Lung (tissue), 12 donors: ENCODE results near the gene SPPL2A. TPM values are rescaled to one million over a fixed set of nuclear protein-coding genes. Genes with fewer than 3 reads are reported as not detected.

Source experiments
- ATAC-seq: fragments of 200-7000 bp; cut with Tn5 transposase; one replicate; pipeline ENCODE4 v1.9.1; 2020; ENCODE audit warnings: moderate number of reproducible peaks; ENCODE audit not compliant: insufficient read depth, low FRiP score
- DNase-seq, 3 donors: peaks; one replicate each; pipeline ENCODE4 v3.0.0-alpha.2; 2013 to 2017
- H3K27ac ChIP-seq, 2 donors: one replicate each; pipeline ENCODE4 v1.5.1; 2013; ENCODE audit warnings: mild to moderate bottlenecking in 2 of 2, moderate library complexity in 2 of 2, control low read depth in 1 of 2, inconsistent platforms in 1 of 2, low read depth in 1 of 2, low read length in 1 of 2
- H3K27me3 ChIP-seq, 3 donors: one replicate each; pipeline ENCODE4 v1.5.1; 2013; ENCODE audit warnings: low read length in 2 of 3; ENCODE audit not compliant: control insufficient read depth in 3 of 3, insufficient read depth in 3 of 3
- H3K36me3 ChIP-seq, 4 donors: one replicate each; pipeline ENCODE4 v1.5.1; 2013; ENCODE audit warnings: low read length in 4 of 4, mild to moderate bottlenecking in 1 of 4, moderate library complexity in 1 of 4; ENCODE audit not compliant: control insufficient read depth in 4 of 4, insufficient read depth in 4 of 4
- H3K4me1 ChIP-seq, 5 donors: one replicate each; pipeline ENCODE4 v1.5.1; 2013; ENCODE audit warnings: low read length in 5 of 5, mild to moderate bottlenecking in 2 of 5, moderate library complexity in 1 of 5; ENCODE audit not compliant: control insufficient read depth in 5 of 5, insufficient read depth in 5 of 5
- H3K4me3 ChIP-seq: one replicate; pipeline ENCODE4 v1.5.1; 2013; ENCODE audit warnings: mild to moderate bottlenecking, control low read depth, moderate library complexity
- H3K9ac ChIP-seq, 2 donors: one replicate each; pipeline ENCODE4 v1.5.1; 2013; ENCODE audit warnings: low read length in 2 of 2, control low read depth in 1 of 2; ENCODE audit not compliant: insufficient read depth in 1 of 2
- H3K9me3 ChIP-seq, 4 donors: one replicate each; pipeline ENCODE4 v1.5.1; 2013; ENCODE audit warnings: low read length in 3 of 4, mild to moderate bottlenecking in 1 of 4, moderate library complexity in 1 of 4; ENCODE audit not compliant: control insufficient read depth in 4 of 4, insufficient read depth in 3 of 4
- WGBS, 2 donors: extraction: QIAGEN DNeasy Blood & Tissue Kit; methylation state at CpG; one replicate each; pipeline ENCODE4 v1.1.7; 2013; 5-methylcytosine and 5-hydroxymethylcytosine counted together
- polyA plus RNA-seq, 2 donors: library from polyadenylated mRNA; stranded (reverse); fragments of 200-250 nt; gene quantifications; one replicate each; pipeline ENCODE4 v1.2.1, GENCODE V29; 2013
- total RNA-seq, 2 donors: library from RNA; depleted of rRNA in 1 of 2; stranded (reverse); fragments of >200 nt in 1 of 2; gene quantifications; one replicate each; pipeline ENCODE4 v1.2.1, GENCODE V29; 2014 to 2021
- TF ChIP-seq, protein P1 (sequence below): IDR thresholded peaks from 2 replicates; pipeline ENCODE4 v1.5.1; 2012; ENCODE audit warnings: mild to moderate bottlenecking; ENCODE audit errors: control extremely low read depth, extremely low read depth
- donor health status: control.
- donor health status: control.
- donor health status: Bipolar disorder and iron deficiency.
- donor health status: healthy.
- donor health status: DM: yes; HTN: yes; CAD: no.

The SPPL2A gene
- total and polyA plus RNA-seq, 4 donors: 36.3 to 147 (median 124) TPM

DNA sequence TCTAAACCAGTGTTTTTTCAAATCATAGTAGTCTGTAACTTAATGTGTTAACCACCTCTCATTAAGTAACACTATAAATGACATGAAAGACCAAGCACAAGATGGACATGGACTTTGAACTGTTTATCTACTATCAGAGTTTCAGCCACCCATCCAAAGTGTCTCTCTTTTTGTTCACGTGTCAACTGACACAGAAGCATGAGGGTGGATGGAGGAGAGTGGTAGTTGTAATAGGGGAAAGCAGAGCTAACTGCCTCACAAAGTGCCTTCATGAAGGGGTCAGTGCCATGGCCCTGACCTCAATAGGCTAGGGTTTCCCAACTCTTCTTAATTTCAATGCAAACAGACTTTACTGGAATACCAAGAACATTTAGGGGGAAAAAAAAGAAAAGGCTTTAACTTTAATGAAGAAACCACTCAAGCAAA is 46.8 kb downstream of the SPPL2A start:
- TF ChIP-seq, protein P1, sequence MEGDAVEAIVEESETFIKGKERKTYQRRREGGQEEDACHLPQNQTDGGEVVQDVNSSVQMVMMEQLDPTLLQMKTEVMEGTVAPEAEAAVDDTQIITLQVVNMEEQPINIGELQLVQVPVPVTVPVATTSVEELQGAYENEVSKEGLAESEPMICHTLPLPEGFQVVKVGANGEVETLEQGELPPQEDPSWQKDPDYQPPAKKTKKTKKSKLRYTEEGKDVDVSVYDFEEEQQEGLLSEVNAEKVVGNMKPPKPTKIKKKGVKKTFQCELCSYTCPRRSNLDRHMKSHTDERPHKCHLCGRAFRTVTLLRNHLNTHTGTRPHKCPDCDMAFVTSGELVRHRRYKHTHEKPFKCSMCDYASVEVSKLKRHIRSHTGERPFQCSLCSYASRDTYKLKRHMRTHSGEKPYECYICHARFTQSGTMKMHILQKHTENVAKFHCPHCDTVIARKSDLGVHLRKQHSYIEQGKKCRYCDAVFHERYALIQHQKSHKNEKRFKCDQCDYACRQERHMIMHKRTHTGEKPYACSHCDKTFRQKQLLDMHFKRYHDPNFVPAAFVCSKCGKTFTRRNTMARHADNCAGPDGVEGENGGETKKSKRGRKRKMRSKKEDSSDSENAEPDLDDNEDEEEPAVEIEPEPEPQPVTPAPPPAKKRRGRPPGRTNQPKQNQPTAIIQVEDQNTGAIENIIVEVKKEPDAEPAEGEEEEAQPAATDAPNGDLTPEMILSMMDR: no peak
- H3K36me3 ChIP-seq: peaks cover 5 to 14% (median 13%) of the 10 kb centered on the region in 4 donors
- WGBS, 2 donors: 86 to 91% methylated on average over 1 of the region's 1 CpG
- no peak overlapping the region for H3K9ac ChIP-seq
- peaks cover 0 to 6% (median 0%) of the 10 kb centered on the region in 5 donors for H3K4me1 ChIP-seq
- no peak overlapping the region for H3K4me3 ChIP-seq
- no peaks in the 10 kb centered on the region for H3K27me3 ChIP-seq
- ATAC-seq (no peak), DNase-seq (no peak)
- H3K9me3 ChIP-seq: no peaks in the 10 kb centered on the region
- H3K27ac ChIP-seq: no peak overlapping the region

DNA sequence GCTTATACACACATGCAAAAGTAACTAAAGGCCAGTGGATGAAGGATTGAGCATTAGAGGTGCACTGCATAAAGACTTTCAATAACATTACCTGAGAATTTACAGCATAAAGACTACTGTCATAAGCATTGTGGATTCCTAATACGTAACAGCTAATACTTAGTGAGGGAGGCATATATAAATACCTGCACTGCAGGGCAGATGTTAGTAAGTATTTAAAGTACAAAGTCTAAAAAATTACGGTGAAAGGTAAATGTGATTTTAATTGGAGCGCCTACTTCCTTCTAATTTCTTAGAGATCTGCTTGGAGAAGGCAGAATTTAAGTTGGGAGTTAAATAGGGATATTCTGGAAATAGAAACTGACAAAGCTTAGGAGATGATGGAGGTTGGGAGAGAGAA is 53.5 kb downstream of the SPPL2A start:
- ATAC-seq (no peak), DNase-seq (no peak)
- peaks cover 1 to 4% (median 3%) of the 10 kb centered on the region in 4 donors for H3K36me3 ChIP-seq
- no peak overlapping the region for H3K9ac ChIP-seq
- TF ChIP-seq, protein P1: no peak
- H3K27me3 ChIP-seq: no peaks in the 10 kb centered on the region
- H3K4me3 ChIP-seq: no peak overlapping the region
- no peaks in the 10 kb centered on the region for H3K9me3 ChIP-seq
- 97 to 98% methylated on average over 3 of the region's 3 CpGs for WGBS, 2 donors
- H3K4me1 ChIP-seq: peaks cover 0 to 7% (median 0%) of the 10 kb centered on the region in 5 donors
- H3K27ac ChIP-seq: no peak overlapping the region

DNA sequence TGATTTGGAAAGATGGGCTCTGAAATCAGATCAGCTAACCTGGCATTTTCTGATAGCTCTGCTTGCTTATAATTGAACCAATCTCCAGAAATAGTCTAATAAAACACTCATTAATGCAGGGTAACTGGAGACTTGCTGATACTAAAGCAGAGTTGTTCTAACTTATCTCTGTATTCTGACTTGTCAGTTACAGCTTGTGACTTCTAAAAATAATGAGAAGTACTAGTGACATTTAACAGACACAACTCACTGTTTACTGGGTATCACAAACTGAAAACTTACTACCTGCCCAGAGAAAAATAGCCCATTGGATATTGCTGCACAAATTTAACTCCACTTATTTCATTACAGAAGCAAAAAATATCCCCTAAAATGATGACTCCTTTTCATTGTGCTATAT is 54.9 kb downstream of the SPPL2A start:
- Histone ChIP-seq H3K36me3 (peaks cover 2 to 4% (median 3%) of the 10 kb centered on the region in 4 donors), H3K27me3 (no peaks in the 10 kb centered on the region), H3K4me3 (no peak overlapping the region), H3K27ac (peak overlapping the region in 1 of 2 donors; percentile 72), H3K4me1 (peaks cover 0 to 4% (median 0%) of the 10 kb centered on the region in 5 donors), H3K9me3 (no peaks in the 10 kb centered on the region), H3K9ac (no peak overlapping the region)
- TF ChIP-seq, protein P1: no peak
- no peak for ATAC-seq
- no peak for DNase-seq

DNA sequence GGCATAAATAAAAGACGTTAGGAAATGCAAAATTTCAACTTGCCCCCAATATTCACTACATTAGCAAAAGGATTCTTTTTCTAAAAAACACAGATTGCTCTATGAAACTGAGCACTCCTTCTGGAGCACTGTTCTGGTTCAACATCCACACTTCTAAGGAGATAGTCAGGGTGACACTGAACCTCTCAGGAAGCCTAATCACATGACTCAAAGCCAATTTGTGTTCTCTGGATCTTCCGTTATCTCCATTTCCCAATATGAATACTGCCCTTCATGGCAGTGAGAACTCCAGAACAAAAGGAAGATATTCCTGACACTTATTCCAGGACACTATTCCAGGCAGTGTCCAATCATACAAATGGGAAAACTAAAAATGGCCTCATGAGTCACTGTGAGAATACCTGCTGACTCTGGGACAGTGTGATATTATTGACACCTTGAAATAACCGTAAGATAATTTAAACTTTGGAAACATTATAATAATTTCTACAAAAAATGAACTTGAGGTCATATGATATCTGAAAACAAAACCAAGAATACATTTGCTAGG is 57.6 kb downstream of the SPPL2A start:
- H3K27ac ChIP-seq: peak overlapping the region in 1 of 2 donors; percentile 50
- TF ChIP-seq, protein P1: no peak
- 90 to 91% methylated on average over 3 of the region's 3 CpGs for WGBS, 2 donors
- H3K36me3 ChIP-seq: peaks cover 1 to 4% (median 2%) of the 10 kb centered on the region in 4 donors
- no peak overlapping the region for H3K9ac ChIP-seq
- no peaks in the 10 kb centered on the region for H3K9me3 ChIP-seq
- H3K27me3 ChIP-seq: no peaks in the 10 kb centered on the region
- DNase-seq (no peak), ATAC-seq (no peak)
- H3K4me1 ChIP-seq: peaks cover 0 to 4% (median 0%) of the 10 kb centered on the region in 5 donors
- no peak overlapping the region for H3K4me3 ChIP-seq
